Calu3 (cell line): ENCODE data around the gene EHD3. TPM values are rescaled to one million over a fixed set of nuclear protein-coding genes. Genes with fewer than 3 reads are reported as not detected.

Experiments
- BruUV-seq: library from RNA; stranded (reverse); fragments of 400-500 nt; replicated peaks from 2 replicates; lab custom pipeline; 2021; lab: Mats Ljungman, UMichigan
- CTCF ChIA-PET: fragments of 300-600 bp; sonication (Branson Sonifier 250); formaldehyde crosslinking; loops from one replicate; lab custom pipeline; 2022; ENCODE audit warnings: antibody characterized with exemption; lab: Charles Lee
- DNase-seq: peaks from one replicate; pipeline ENCODE4 v3.0.0; 2022
- H3K27ac Mint-ChIP-seq: one replicate; pipeline ENCODE4 v1.8.0; 2022; ENCODE audit warnings: mixed read lengths; ENCODE audit not compliant: unreplicated experiment
- H3K27me3 Mint-ChIP-seq: one replicate; pipeline ENCODE4 v1.8.0; 2022; ENCODE audit warnings: mixed read lengths; ENCODE audit not compliant: unreplicated experiment
- H3K36me3 Mint-ChIP-seq: one replicate; pipeline ENCODE4 v1.8.0; 2022; ENCODE audit warnings: mild to moderate bottlenecking, moderate library complexity, mixed read lengths; ENCODE audit not compliant: insufficient read depth, unreplicated experiment
- H3K4me1 Mint-ChIP-seq: one replicate; pipeline ENCODE4 v1.8.0; 2022; ENCODE audit warnings: mild to moderate bottlenecking, low read depth, mixed read lengths; ENCODE audit not compliant: unreplicated experiment
- H3K4me3 Mint-ChIP-seq: one replicate; pipeline ENCODE4 v1.8.0; 2022; ENCODE audit warnings: mild to moderate bottlenecking, low read depth, moderate library complexity, mixed read lengths; ENCODE audit not compliant: unreplicated experiment
- H3K9me3 Mint-ChIP-seq: one replicate; pipeline ENCODE4 v1.8.0; 2022; ENCODE audit warnings: low read depth, mixed read lengths; ENCODE audit not compliant: unreplicated experiment
- CTCF ChIP-seq: fragments of 200-600 bp; IDR thresholded peaks from one replicate; pipeline ENCODE4 v1.8.0; 2022; ENCODE audit warnings: antibody characterized with exemption; ENCODE audit not compliant: unreplicated experiment
- intact Hi-C: fragments of 100-400 bp; cut with micrococcal nuclease; formaldehyde crosslinking; loops from one replicate; pipeline ENCODE4 v1.10.0; 2022; ENCODE audit not compliant: unreplicated experiment
- total RNA-seq: library from RNA; stranded (reverse); gene quantifications from 2 replicates; pipeline ENCODE4 v1.2.3, GENCODE V29; 2022

The EHD3 gene
- total RNA-seq, 1 experiment from 2014 or later, result 1.7 TPM

GRCh38 chr2:31260870-31261269, 26.9 kb downstream of the EHD3 start:
- Mint-ChIP-seq H3K9me3 (no peaks in the 10 kb centered on the region), H3K27me3 (no peaks in the 10 kb centered on the region), H3K4me1 (no peaks in the 10 kb centered on the region), H3K36me3 (no peaks in the 10 kb centered on the region), H3K27ac (no peak overlapping the region), H3K4me3 (no peak overlapping the region)
- intact Hi-C loops, result no loop called here
- DNase-seq, result no peak
- BruUV-seq, result no TSS peak
- CTCF ChIA-PET, result interaction anchor here (0.7 kb wide), 1 partner anchor 264 kb away, joined by 3 read pairs; no protein-coding TSS in a partner anchor
- TF ChIP-seq CTCF, result no peak

GRCh38 chr2:31263636-31264190, 29.8 kb downstream of the EHD3 start:
- intact Hi-C loops, result no loop called here
- H3K4me1 Mint-ChIP-seq, result no peaks in the 10 kb centered on the region
- no peak overlapping the region for H3K27ac Mint-ChIP-seq
- no peak for TF ChIP-seq CTCF
- BruUV-seq, result no TSS peak
- CTCF ChIA-PET, result no interaction called here
- no peaks in the 10 kb centered on the region for H3K9me3 Mint-ChIP-seq
- no peak overlapping the region for H3K4me3 Mint-ChIP-seq
- DNase-seq, result no peak
- no peaks in the 10 kb centered on the region for H3K36me3 Mint-ChIP-seq
- H3K27me3 Mint-ChIP-seq, result peaks cover 22% of the 10 kb centered on the region

- CTCF ChIA-PET, result no interaction called here
Measured at GRCh38 chr2:31265234-31265633, 31.3 kb downstream of the EHD3 start.

GRCh38 chr2:31266804-31267203, 32.9 kb downstream of the EHD3 start:
- Mint-ChIP-seq H3K9me3 (no peaks in the 10 kb centered on the region), H3K4me1 (no peaks in the 10 kb centered on the region), H3K4me3 (no peak overlapping the region), H3K36me3 (no peaks in the 10 kb centered on the region), H3K27ac (no peak overlapping the region), H3K27me3 (peaks cover 39% of the 10 kb centered on the region)
- CTCF ChIA-PET, result interaction anchor here (0.8 kb wide), 1 partner anchor 555 kb away, joined by 3 read pairs; no protein-coding TSS in a partner anchor
- DNase-seq, result no peak
- intact Hi-C loops, result no loop called here
- BruUV-seq, result no TSS peak
- TF ChIP-seq CTCF, result no peak

More at GRCh38 chr2:31265234-31265633, 31.3 kb downstream of the EHD3 start:
- DNase-seq, result no peak
- H3K4me3 Mint-ChIP-seq, result no peak overlapping the region
- H3K9me3 Mint-ChIP-seq, result no peaks in the 10 kb centered on the region
- no peaks in the 10 kb centered on the region for H3K36me3 Mint-ChIP-seq
- H3K4me1 Mint-ChIP-seq, result no peaks in the 10 kb centered on the region
- TF ChIP-seq CTCF, result no peak
- intact Hi-C loops, result no loop called here
- H3K27ac Mint-ChIP-seq, result no peak overlapping the region
- H3K27me3 Mint-ChIP-seq, result peaks cover 29% of the 10 kb centered on the region
- BruUV-seq, result no TSS peak
